Mesendoderm (in vitro differentiated cells): ENCODE results near the gene NUDT3.

Source experiments
- DNase-seq: peaks from one replicate; pipeline ENCODE4 v3.0.0; 2013
- H2AK5ac ChIP-seq: 2 replicates; pipeline ENCODE4 v1.6.1; 2013; ENCODE audit warnings: low read length, inconsistent platforms
- H2BK120ac ChIP-seq: 2 replicates; pipeline ENCODE4 v1.6.1; 2013; ENCODE audit warnings: low read depth, mild to moderate bottlenecking, low read length, moderate library complexity, mixed read lengths
- H2BK15ac ChIP-seq: replicated peaks from 2 replicates; pipeline ENCODE4 v1.6.1; 2013; ENCODE audit warnings: low read depth, mild to moderate bottlenecking, moderate library complexity
- H2BK5ac ChIP-seq: 2 replicates; pipeline ENCODE4 v1.6.1; 2013; ENCODE audit warnings: low read length, inconsistent platforms
- H3K18ac ChIP-seq: 2 replicates; pipeline ENCODE4 v1.6.1; 2013; ENCODE audit warnings: mild to moderate bottlenecking, low read length, mixed read lengths
- H3K23ac ChIP-seq: one replicate; pipeline ENCODE4 v1.6.1; 2013; ENCODE audit warnings: low read length
- H3K27ac ChIP-seq: 2 replicates; pipeline ENCODE4 v1.5.1; 2013; ENCODE audit warnings: low read depth, mild to moderate bottlenecking, inconsistent platforms, low read length, moderate library complexity
- H3K27me3 ChIP-seq: 2 replicates; pipeline ENCODE4 v1.6.1; 2013; ENCODE audit warnings: low read length, control low read depth, mild to moderate bottlenecking, inconsistent platforms; ENCODE audit not compliant: insufficient read depth, poor library complexity
- H3K36me3 ChIP-seq: 2 replicates; pipeline ENCODE4 v1.6.1; 2013; ENCODE audit warnings: low read length, inconsistent platforms; ENCODE audit not compliant: control insufficient read depth, insufficient read depth
- H3K4ac ChIP-seq: one replicate; pipeline ENCODE4 v1.6.1; 2013; ENCODE audit warnings: low read depth, mild to moderate bottlenecking, low read length, moderate library complexity
- H3K4me1 ChIP-seq: 2 replicates; pipeline ENCODE4 v1.6.1; 2013; ENCODE audit warnings: low read depth, low read length, inconsistent platforms; ENCODE audit not compliant: control insufficient read depth
- H3K4me2 ChIP-seq: 2 replicates; pipeline ENCODE4 v1.6.1; 2013; ENCODE audit warnings: low read length
- H3K4me3 ChIP-seq: 2 replicates; pipeline ENCODE4 v1.5.1; 2013; ENCODE audit warnings: mild to moderate bottlenecking, low read length
- H3K56ac ChIP-seq: one replicate; pipeline ENCODE4 v1.6.1; 2013; ENCODE audit warnings: low read length
- H3K79me1 ChIP-seq: 2 replicates; pipeline ENCODE4 v1.6.1; 2013; ENCODE audit warnings: low read length, inconsistent platforms
- H3K79me2 ChIP-seq: 2 replicates; pipeline ENCODE4 v1.6.1; 2013; ENCODE audit warnings: mild to moderate bottlenecking, low read length; ENCODE audit not compliant: control insufficient read depth, insufficient read depth
- H3K9ac ChIP-seq: 2 replicates; pipeline ENCODE4 v1.6.1; 2013; ENCODE audit warnings: low read length, inconsistent platforms
- H4K5ac ChIP-seq: one replicate; pipeline ENCODE4 v1.6.1; 2013; ENCODE audit warnings: low read length
- H4K8ac ChIP-seq: one replicate; pipeline ENCODE4 v1.6.1; 2013; ENCODE audit warnings: low read depth, mild to moderate bottlenecking, control low read depth, low read length, moderate library complexity
- WGBS: extraction: QIAGEN DNeasy Blood & Tissue Kit; methylation state at CpG from one replicate; pipeline ENCODE4 v1.1.7; 2013; ENCODE audit warnings: low lambda C conversion rate, missing lambda C conversion rate; ENCODE audit not compliant: insufficient coverage; ENCODE audit errors: extremely low coverage; 5-methylcytosine and 5-hydroxymethylcytosine counted together

The NUDT3 gene

GRCh38 chr6:34237722-34238584, 154.5 kb downstream of the NUDT3 start:
- Histone ChIP-seq H3K4me2 (peak overlapping the region; percentile 29), H3K79me1 (peaks cover 17% of the 10 kb centered on the region), H4K5ac (no peak overlapping the region), H2BK15ac (no peak overlapping the region), H2BK120ac (peak overlapping the region; percentile 3), H2BK5ac (peak overlapping the region; percentile 43), H3K27me3 (no peaks in the 10 kb centered on the region), H3K56ac (peak overlapping the region; percentile 93), H3K4me1 (peaks cover 16% of the 10 kb centered on the region), H3K4me3 (peak overlapping the region; percentile 56), H3K36me3 (peaks cover 20% of the 10 kb centered on the region), H3K18ac (peak overlapping the region; percentile 98), H3K4ac (peak overlapping the region; percentile 66), H3K23ac (peak overlapping the region; percentile 86), H3K27ac (peak overlapping the region; percentile 88), H2AK5ac (no peak overlapping the region), H3K79me2 (peaks cover 54% of the 10 kb centered on the region), H4K8ac (no peak overlapping the region), H3K9ac (peak overlapping the region; percentile 89)
- WGBS: no CpG with 5 or more reads among the region's 64 CpGs
- peak; percentile 63 for DNase-seq

DNA sequence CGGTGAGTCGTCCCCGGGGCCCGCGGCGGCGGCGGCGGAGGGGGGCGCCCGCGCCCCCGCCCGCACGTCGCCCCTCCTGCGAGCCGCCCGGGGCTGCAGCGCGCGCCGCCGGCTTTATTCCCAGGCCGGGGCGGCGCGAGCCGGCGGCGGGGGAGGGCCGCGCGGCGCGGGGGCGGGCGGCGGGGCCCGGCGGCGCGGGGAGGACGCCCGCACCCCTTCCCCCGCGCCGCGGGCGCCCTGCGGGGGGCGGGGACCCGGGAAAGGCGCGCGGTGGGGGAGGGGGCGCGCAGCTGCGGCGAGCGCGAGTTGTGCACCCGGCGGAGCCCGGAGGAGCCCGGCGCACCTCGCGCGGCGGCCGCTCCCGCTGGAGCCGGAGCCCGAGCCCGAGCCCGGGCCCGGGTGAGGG, 155.2 kb downstream of the NUDT3 start:
- Histone ChIP-seq H2BK15ac (no peak overlapping the region), H3K18ac (peak overlapping the region; percentile 98), H3K4me2 (no peak overlapping the region), H3K4me1 (peaks cover 16% of the 10 kb centered on the region), H2BK120ac (peak overlapping the region; percentile 3), H2AK5ac (no peak overlapping the region), H3K79me1 (peaks cover 13% of the 10 kb centered on the region), H3K27ac (peak overlapping the region; percentile 94), H3K79me2 (peaks cover 53% of the 10 kb centered on the region), H3K23ac (no peak overlapping the region), H3K56ac (peak overlapping the region; percentile 93), H3K4ac (peak overlapping the region; percentile 66), H3K9ac (peak overlapping the region; percentile 89), H3K4me3 (peak overlapping the region; percentile 80), H4K5ac (no peak overlapping the region), H2BK5ac (no peak overlapping the region), H3K27me3 (no peaks in the 10 kb centered on the region), H3K36me3 (peaks cover 16% of the 10 kb centered on the region), H4K8ac (no peak overlapping the region)
- WGBS: no CpG with 5 or more reads among the region's 78 CpGs
- no peak for DNase-seq

DNA sequence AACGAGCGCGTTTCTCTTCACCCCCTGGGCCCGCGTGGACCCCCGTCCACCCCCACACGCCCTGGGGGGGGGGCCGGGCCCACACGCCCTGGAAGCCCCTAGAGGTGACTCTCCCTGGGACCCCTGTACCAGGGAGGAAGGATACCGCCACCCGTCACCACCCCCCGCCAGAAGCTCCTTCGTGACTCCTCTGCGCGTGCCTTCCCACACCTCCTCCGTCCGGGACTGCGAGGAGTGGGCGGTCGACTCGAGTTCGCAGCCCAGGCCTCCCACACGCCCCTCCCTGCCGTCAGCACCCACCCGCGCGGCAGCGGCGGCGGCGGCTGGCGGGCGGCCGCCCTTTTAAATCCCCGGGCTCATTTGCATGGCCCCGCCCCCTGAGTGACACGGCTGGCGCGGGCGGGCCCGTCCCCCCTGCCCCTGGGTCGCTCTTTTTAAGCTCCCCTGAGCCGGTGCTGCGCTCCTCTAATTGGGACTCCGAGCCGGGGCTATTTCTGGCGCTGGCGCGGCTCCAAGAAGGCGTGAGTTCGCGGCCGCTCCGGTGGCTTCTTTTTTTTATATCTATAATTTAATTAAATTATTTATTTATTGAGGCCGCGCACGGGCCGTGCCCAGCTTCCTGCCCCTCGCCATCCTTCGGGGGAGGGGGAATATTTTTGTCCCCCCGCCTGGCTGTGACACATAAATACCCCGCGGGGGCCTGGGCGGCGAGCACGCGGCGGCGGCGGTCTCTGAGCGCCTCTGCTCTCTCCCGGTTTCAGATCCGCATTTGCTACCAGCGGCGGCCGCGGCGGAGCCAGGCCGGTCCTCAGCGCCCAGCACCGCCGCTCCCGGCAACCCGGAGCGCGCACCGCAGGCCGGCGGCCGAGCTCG, 155.8 kb downstream of the NUDT3 start, which contains the start of gene HMGA1:
Gene HMGA1, plus strand, starts transcription at position 431 of the 873 bp plus-strand sequence. CDS start 3,908 bp downstream, outside the sequence.
- peak within 1 kb of the TSS; percentile 95 for H2BK5ac ChIP-seq
- H4K5ac ChIP-seq: no peak within 1 kb of the TSS
- H3K27ac ChIP-seq: peak within 1 kb of the TSS; percentile 100
- no peaks in the 10 kb centered on the region for H3K27me3 ChIP-seq
- peak within 1 kb of the TSS; percentile 95 for H3K23ac ChIP-seq
- H3K4me2 ChIP-seq: peak within 1 kb of the TSS; percentile 95
- peak within 1 kb of the TSS; percentile 80 for H3K4me3 ChIP-seq
- H2BK15ac ChIP-seq: no peak within 1 kb of the TSS
- peak within 1 kb of the TSS; percentile 97 for H3K9ac ChIP-seq
- no CpG with 5 or more reads among the region's 91 CpGs for WGBS
- peak within 1 kb of the TSS; percentile 98 for H3K18ac ChIP-seq
- H3K79me2 ChIP-seq: peaks cover 46% of the 10 kb centered on the region
- H2BK120ac ChIP-seq: peak within 1 kb of the TSS; percentile 86
- H3K4ac ChIP-seq: peak within 1 kb of the TSS; percentile 99
- H3K4me1 ChIP-seq: peaks cover 16% of the 10 kb centered on the region
- H2AK5ac ChIP-seq: peak within 1 kb of the TSS; percentile 95
- peaks cover 11% of the 10 kb centered on the region for H3K79me1 ChIP-seq
- DNase-seq: peak; percentile 96
- H3K56ac ChIP-seq: peak within 1 kb of the TSS; percentile 99
- peaks cover 12% of the 10 kb centered on the region for H3K36me3 ChIP-seq
- peak within 1 kb of the TSS; percentile 67 for H4K8ac ChIP-seq

- H2BK15ac ChIP-seq: no peak overlapping the region
- peak overlapping the region; percentile 98 for H3K18ac ChIP-seq
- no peak overlapping the region for H4K5ac ChIP-seq
- H3K4ac ChIP-seq: peak overlapping the region; percentile 99
- peak overlapping the region; percentile 95 for H3K4me2 ChIP-seq
- peaks cover 6% of the 10 kb centered on the region for H3K36me3 ChIP-seq
- peaks cover 40% of the 10 kb centered on the region for H3K79me2 ChIP-seq
- H3K27ac ChIP-seq: peak overlapping the region; percentile 100
- no peak overlapping the region for H2AK5ac ChIP-seq
- peak overlapping the region; percentile 99 for H3K56ac ChIP-seq
- H3K27me3 ChIP-seq: no peaks in the 10 kb centered on the region
- H3K9ac ChIP-seq: peak overlapping the region; percentile 97
- peak; percentile 90 for DNase-seq
- peaks cover 16% of the 10 kb centered on the region for H3K4me1 ChIP-seq
- H3K79me1 ChIP-seq: peaks cover 7% of the 10 kb centered on the region
- no CpG with 5 or more reads among the region's 13 CpGs for WGBS
- H2BK5ac ChIP-seq: peak overlapping the region; percentile 95
- H3K23ac ChIP-seq: no peak overlapping the region
- peak overlapping the region; percentile 75 for H3K4me3 ChIP-seq
- H4K8ac ChIP-seq: peak overlapping the region; percentile 67
- peak overlapping the region; percentile 86 for H2BK120ac ChIP-seq
Measured at GRCh38 chr6:34236131-34236442, 156.4 kb downstream of the NUDT3 start.

DNA sequence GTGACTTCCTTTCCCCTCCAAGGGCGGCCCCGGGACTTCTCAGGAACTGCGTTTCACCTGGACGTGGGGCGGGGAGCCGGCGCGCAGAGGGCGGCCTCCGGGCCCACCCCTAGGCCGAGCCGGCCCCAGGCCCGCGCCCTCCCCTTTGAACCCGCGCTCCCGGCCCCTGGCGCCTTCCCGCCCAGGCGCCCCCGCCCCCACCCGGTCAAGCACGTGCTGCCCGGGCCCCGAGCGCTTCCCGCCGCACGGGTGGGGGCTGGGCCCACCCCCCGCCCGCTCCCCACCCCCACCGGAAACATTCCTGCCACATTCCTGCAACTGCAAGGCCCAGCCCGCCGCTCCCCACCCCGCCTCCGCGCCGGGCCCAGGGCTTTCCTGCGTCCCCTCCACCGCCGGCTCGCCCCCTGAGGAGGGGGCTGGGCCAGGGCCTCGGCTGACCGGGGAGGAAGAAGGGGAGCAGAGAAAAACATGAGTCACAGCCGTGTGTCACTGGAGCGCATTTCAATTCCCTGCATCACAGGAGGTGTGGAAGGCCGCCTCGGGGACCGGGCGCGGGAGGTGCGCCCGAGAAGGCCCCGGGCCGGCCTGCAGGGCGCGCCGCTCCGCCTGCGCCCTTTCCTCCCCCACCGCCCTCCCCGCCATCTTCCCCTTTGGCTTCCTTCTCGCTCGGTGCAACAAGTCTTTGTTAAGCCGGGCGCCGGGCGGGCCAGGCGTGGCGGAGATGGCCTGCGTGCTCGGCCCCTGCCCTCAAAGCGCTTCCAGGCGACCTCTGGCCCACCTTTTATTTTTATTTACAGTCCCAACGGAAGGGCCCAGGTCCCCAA, 156.9 kb downstream of the NUDT3 start:
- WGBS: no CpG with 5 or more reads among the region's 75 CpGs

More for the DNA sequence above, 156.9 kb downstream of the NUDT3 start:
- DNase-seq: peak; percentile 99
- peak overlapping the region; percentile 95 for H2BK5ac ChIP-seq
- H4K8ac ChIP-seq: no peak overlapping the region
- H2AK5ac ChIP-seq: no peak overlapping the region
- H3K79me2 ChIP-seq: peaks cover 35% of the 10 kb centered on the region
- H3K4me2 ChIP-seq: peak overlapping the region; percentile 95
- H3K18ac ChIP-seq: peak overlapping the region; percentile 98
- H3K4me3 ChIP-seq: peak overlapping the region; percentile 75
- peak overlapping the region; percentile 100 for H3K27ac ChIP-seq
- peaks cover 1% of the 10 kb centered on the region for H3K36me3 ChIP-seq
- H2BK120ac ChIP-seq: peak overlapping the region; percentile 86
- H4K5ac ChIP-seq: no peak overlapping the region
- no peak overlapping the region for H2BK15ac ChIP-seq
- H3K23ac ChIP-seq: no peak overlapping the region
- peaks cover 16% of the 10 kb centered on the region for H3K4me1 ChIP-seq
- H3K4ac ChIP-seq: peak overlapping the region; percentile 99
- peak overlapping the region; percentile 97 for H3K9ac ChIP-seq
- H3K56ac ChIP-seq: peak overlapping the region; percentile 99
- H3K27me3 ChIP-seq: no peaks in the 10 kb centered on the region
- H3K79me1 ChIP-seq: peaks cover 3% of the 10 kb centered on the region
